ENCODE results near the gene AMMECR1L. TPM values are rescaled to one million over a fixed set of nuclear protein-coding genes. Genes with fewer than 3 reads are reported as not detected.

The AMMECR1L gene
- total RNA-seq, 2 experiments from 2014 or later = 9.8 to 17.1 TPM

- H3K4me3 ChIP-seq (ENCODE audit: low read depth, low read length, poor library complexity, severe bottlenecking) = no peak overlapping the region
- H3K36me3 ChIP-seq (ENCODE audit: insufficient read depth, low read length) = peaks cover 60% of the 10 kb centered on the region
- no peak overlapping the region for H3K4me2 ChIP-seq (ENCODE audit: low read length)
- H2AFZ ChIP-seq (ENCODE audit: low read length) = no peak overlapping the region
- ChIA-PET POLR2A (interaction anchor here (0.6 to 0.9 kb wide), 2 partner anchors 14 to 45 kb away, joined by 6 to 9 read pairs; no protein-coding TSS in a partner anchor), CTCF (ENCODE audit: unreplicated experiment) (no interaction called here)
- H3K9me2 ChIP-seq (ENCODE audit: insufficient read depth, low read length) = no peaks in the 10 kb centered on the region
- H3K27ac ChIP-seq (ENCODE audit: low read depth, low read length, poor library complexity, severe bottlenecking) = no peak overlapping the region
- peaks cover 6% of the 10 kb centered on the region; the same call in 1 of the 2 replicates for H3K79me2 ChIP-seq (ENCODE audit: insufficient read depth, low read depth, low read length)
- TF ChIP-seq EZH2phosphoT487 (IDR thresholded peaks at IDR 0.05; ENCODE audit: borderline replicate concordance, low read depth, low read length) (no peak), CTCF (conservative IDR thresholded peaks at IDR 0.05; ENCODE audit: low read length) (no peak)
- H4K20me1 ChIP-seq (ENCODE audit: insufficient read depth, low read length) = no peaks in the 10 kb centered on the region
- no TSS peak for BruUV-seq (replicated peaks)
- no peaks in the 10 kb centered on the region for H3K4me1 ChIP-seq (ENCODE audit: insufficient read depth, low read length, poor library complexity, severe bottlenecking)
- no peaks in the 10 kb centered on the region for H3K9me3 ChIP-seq (ENCODE audit: low read length)
- intact Hi-C loops (cut with micrococcal nuclease; ENCODE audit: unreplicated experiment) = no loop called here
- DNase-seq (ENCODE audit: low spot score) = no peak
These were observed 42.1 kb downstream of the AMMECR1L start for GRCh38 chr2:127843677-127844076.

GRCh38 chr2:127841466-127842178 is 44.1 kb downstream of the AMMECR1L start:
- Histone ChIP-seq H4K20me1 (ENCODE audit: insufficient read depth, low read length) (no peaks in the 10 kb centered on the region), H3K9me2 (ENCODE audit: insufficient read depth, low read length) (no peaks in the 10 kb centered on the region), H3K9me3 (ENCODE audit: low read length) (no peaks in the 10 kb centered on the region), H3K36me3 (ENCODE audit: insufficient read depth, low read length) (peaks cover 39% of the 10 kb centered on the region), H3K4me3 (ENCODE audit: low read depth, low read length, poor library complexity, severe bottlenecking) (no peak overlapping the region), H3K4me1 (ENCODE audit: insufficient read depth, low read length, poor library complexity, severe bottlenecking) (no peaks in the 10 kb centered on the region), H3K79me2 (ENCODE audit: insufficient read depth, low read depth, low read length) (peaks cover 6% of the 10 kb centered on the region; the same call in 1 of the 2 replicates), H3K27ac (ENCODE audit: low read depth, low read length, poor library complexity, severe bottlenecking) (no peak overlapping the region), H2AFZ (ENCODE audit: low read length) (no peak overlapping the region), H3K4me2 (ENCODE audit: low read length) (no peak overlapping the region)
- TF ChIP-seq EZH2phosphoT487 (IDR thresholded peaks at IDR 0.05; ENCODE audit: borderline replicate concordance, low read depth, low read length) (no peak), CTCF (conservative IDR thresholded peaks at IDR 0.05; ENCODE audit: low read length) (no peak)
- ChIA-PET POLR2A (interaction anchor here (0.6 to 2.2 kb wide), 5 partner anchors 11 to 177 kb away, joined by 3 to 9 read pairs (median 3); no protein-coding TSS in a partner anchor), CTCF (ENCODE audit: unreplicated experiment) (no interaction called here)
- DNase-seq (ENCODE audit: low spot score) = no peak
- no TSS peak for BruUV-seq (replicated peaks)
- intact Hi-C loops (cut with micrococcal nuclease; ENCODE audit: unreplicated experiment) = no loop called here

GRCh38 chr2:127840893-127841292 is 44.9 kb downstream of the AMMECR1L start:
- no peak overlapping the region for H3K4me3 ChIP-seq (ENCODE audit: low read depth, low read length, poor library complexity, severe bottlenecking)
- no peak overlapping the region for H3K27ac ChIP-seq (ENCODE audit: low read depth, low read length, poor library complexity, severe bottlenecking)
- H3K79me2 ChIP-seq (ENCODE audit: insufficient read depth, low read depth, low read length) = no peaks in the 10 kb centered on the region; the same call in 1 of the 2 replicates
- TF ChIP-seq EZH2phosphoT487 (IDR thresholded peaks at IDR 0.05; ENCODE audit: borderline replicate concordance, low read depth, low read length) (no peak), CTCF (conservative IDR thresholded peaks at IDR 0.05; ENCODE audit: low read length) (no peak)
- ChIA-PET POLR2A (interaction anchor here (0.7 to 2.2 kb wide), 2 partner anchors 11 to 13 kb away, joined by 3 to 9 read pairs; no protein-coding TSS in a partner anchor), CTCF (ENCODE audit: unreplicated experiment) (no interaction called here)
- DNase-seq (ENCODE audit: low spot score) = no peak
- H3K4me1 ChIP-seq (ENCODE audit: insufficient read depth, low read length, poor library complexity, severe bottlenecking) = peaks cover 5% of the 10 kb centered on the region
- H3K4me2 ChIP-seq (ENCODE audit: low read length) = no peak overlapping the region
- no TSS peak for BruUV-seq (replicated peaks)
- intact Hi-C loops (cut with micrococcal nuclease; ENCODE audit: unreplicated experiment) = no loop called here
- H3K9me2 ChIP-seq (ENCODE audit: insufficient read depth, low read length) = no peaks in the 10 kb centered on the region
- no peaks in the 10 kb centered on the region for H3K9me3 ChIP-seq (ENCODE audit: low read length)
- peaks cover 32% of the 10 kb centered on the region for H3K36me3 ChIP-seq (ENCODE audit: insufficient read depth, low read length)
- H4K20me1 ChIP-seq (ENCODE audit: insufficient read depth, low read length) = no peaks in the 10 kb centered on the region
- H2AFZ ChIP-seq (ENCODE audit: low read length) = no peak overlapping the region
